T-helper 17 cell (primary cell): ENCODE results near the gene HS1BP3. TPM values are rescaled to one million over a fixed set of nuclear protein-coding genes. Genes with fewer than 3 reads are reported as not detected.

Source experiments
- ATAC-seq: fragments of 150-1000 bp; cut with Tn5 transposase; 2 replicates; pipeline ENCODE4 v1.10.0; 2021; ENCODE audit warnings: mild to moderate bottlenecking, moderate library complexity
- DNase-seq, 3 donors: peaks; one replicate each; pipeline versions ENCODE4 v3.0.0 to v3.0.0-alpha.2; 2020 to 2021
- H3K9me3 ChIP-seq: one replicate; pipeline ENCODE4 v1.7.0; 2013; ENCODE audit warnings: low read length, mild to moderate bottlenecking; ENCODE audit not compliant: control insufficient read depth, poor library complexity, severe bottlenecking
- H3K27ac Mint-ChIP-seq: one replicate; pipeline ENCODE4 v1.8.0; 2022; ENCODE audit warnings: mild to moderate bottlenecking, moderate library complexity, mixed read lengths
- H3K27me3 Mint-ChIP-seq: one replicate; pipeline ENCODE4 v1.8.0; 2022; ENCODE audit warnings: mixed read lengths
- H3K36me3 Mint-ChIP-seq: one replicate; pipeline ENCODE4 v1.8.0; 2022; ENCODE audit warnings: low read depth, mixed read lengths
- H3K4me1 Mint-ChIP-seq: one replicate; pipeline ENCODE4 v1.8.0; 2022; ENCODE audit warnings: mild to moderate bottlenecking, mixed read lengths
- H3K4me3 Mint-ChIP-seq: one replicate; pipeline ENCODE4 v1.8.0; 2022; ENCODE audit warnings: mild to moderate bottlenecking, moderate library complexity, mixed read lengths
- total RNA-seq, 4 donors: library from RNA in 2 of 4; stranded (reverse) in 2 of 4; gene quantifications; one replicate each; pipeline ENCODE4 v1.2.3 and lab custom pipeline; 2022 to 2026

Gene HS1BP3
- total RNA-seq, 2 donors from 2014 or later = 12.8 to 13.7 TPM

DNA sequence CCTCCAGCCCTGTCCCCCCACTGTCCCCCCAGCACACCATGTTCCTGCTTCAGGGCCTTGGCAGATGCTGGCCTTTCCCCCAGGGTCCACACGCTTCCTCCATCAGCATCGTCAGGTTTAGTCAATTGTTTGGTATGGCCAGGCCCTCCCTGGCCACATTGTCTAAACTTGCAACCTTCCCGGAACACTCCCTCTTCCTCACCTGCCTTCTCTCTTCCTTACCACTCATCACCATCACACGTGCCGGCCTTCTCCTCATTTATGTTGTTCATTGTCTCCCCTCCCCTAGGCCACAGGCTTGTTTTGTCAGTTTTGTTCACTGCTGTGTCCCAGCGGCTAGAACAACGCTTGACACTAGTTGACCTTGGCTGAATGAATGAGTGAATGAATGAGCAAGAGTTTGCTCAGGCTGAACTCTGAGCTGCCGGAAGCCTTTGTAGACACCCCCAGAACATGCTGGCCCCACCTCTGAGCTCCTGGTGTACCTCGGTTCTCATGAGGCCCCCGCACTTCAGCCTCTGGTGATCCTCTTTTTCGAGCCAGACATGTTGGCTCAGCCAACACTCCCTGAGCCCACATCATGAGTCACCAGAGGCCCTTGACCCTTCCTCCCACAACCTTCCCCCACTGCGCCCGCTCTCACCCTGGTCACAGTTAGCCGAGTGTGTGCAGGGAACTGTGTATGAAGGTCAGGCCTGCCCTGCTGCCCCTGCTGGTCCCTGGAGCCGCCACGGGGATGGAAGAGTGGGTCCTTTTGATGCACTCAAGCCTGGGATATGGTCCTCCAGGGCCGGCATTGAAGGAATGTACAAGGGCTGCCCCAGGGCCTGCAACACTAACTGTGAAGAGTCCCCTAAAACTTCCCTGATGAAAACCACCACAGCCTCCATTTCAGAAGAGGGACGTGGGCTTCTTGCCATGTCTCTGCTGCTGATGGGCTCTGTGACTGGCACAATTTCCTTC is 57.5 kb downstream of the HS1BP3 start:
- no peak overlapping the region for H3K27ac Mint-ChIP-seq
- H3K4me1 Mint-ChIP-seq = peaks cover 17% of the 10 kb centered on the region
- no peaks in the 10 kb centered on the region for H3K9me3 ChIP-seq
- no peaks in the 10 kb centered on the region for H3K27me3 Mint-ChIP-seq
- peak overlapping the region; percentile 63 for H3K4me3 Mint-ChIP-seq
- ATAC-seq = no peak
- DNase-seq = no peak
- no peaks in the 10 kb centered on the region for H3K36me3 Mint-ChIP-seq

- H3K4me1 Mint-ChIP-seq = peaks cover 15% of the 10 kb centered on the region
- DNase-seq (no peak), ATAC-seq (no peak)
- H3K36me3 Mint-ChIP-seq = no peaks in the 10 kb centered on the region
- no peak overlapping the region for H3K27ac Mint-ChIP-seq
- H3K27me3 Mint-ChIP-seq = no peaks in the 10 kb centered on the region
- no peak overlapping the region for H3K4me3 Mint-ChIP-seq
- no peaks in the 10 kb centered on the region for H3K9me3 ChIP-seq
These were observed 58.5 kb downstream of the HS1BP3 start for GRCh38 chr2:20592106-20593071.

DNA sequence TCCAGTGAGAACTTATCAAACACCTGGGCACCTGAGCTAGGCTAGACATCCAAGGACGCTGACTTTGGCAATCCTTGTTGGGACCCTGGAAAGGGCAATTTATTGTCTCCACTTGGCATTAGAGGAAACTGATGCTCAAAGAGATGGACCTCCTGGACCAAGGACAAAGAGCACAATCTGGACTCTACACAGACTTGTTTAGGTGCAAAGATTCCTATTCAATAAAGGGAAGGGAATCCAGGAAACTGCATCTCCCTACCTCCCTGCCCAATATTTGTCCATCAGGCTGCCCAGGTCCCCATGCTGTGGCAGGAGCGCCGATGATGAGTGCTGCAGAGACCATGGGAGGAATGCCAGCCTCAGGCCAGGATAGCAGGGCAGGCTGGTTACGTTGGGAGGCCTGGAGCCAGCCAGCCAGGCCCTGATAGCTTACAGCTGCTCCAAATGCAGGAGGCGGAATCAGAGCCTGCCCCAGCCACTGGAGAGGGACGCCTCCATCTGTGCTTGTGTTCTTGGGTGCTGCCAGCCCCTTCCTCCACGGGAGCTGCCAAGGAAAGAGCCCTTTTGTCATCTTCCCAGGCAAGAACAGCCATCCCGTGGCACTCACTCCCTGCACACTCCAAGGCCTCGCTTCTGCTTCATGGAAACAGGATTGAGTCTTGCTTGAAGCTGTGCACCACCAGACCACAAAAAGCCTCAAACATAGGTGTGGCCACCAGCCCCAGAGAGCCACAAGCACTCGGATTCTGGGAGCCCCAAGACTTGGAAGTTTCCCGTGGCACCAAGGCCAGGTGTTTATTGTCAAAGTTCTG is 60.0 kb downstream of the HS1BP3 start:
- ATAC-seq (no peak), DNase-seq (no peak)
- no peaks in the 10 kb centered on the region for H3K27me3 Mint-ChIP-seq
- peaks cover 10% of the 10 kb centered on the region for H3K4me1 Mint-ChIP-seq
- no peaks in the 10 kb centered on the region for H3K9me3 ChIP-seq
- H3K4me3 Mint-ChIP-seq = no peak overlapping the region
- no peak overlapping the region for H3K27ac Mint-ChIP-seq
- H3K36me3 Mint-ChIP-seq = no peaks in the 10 kb centered on the region

DNA sequence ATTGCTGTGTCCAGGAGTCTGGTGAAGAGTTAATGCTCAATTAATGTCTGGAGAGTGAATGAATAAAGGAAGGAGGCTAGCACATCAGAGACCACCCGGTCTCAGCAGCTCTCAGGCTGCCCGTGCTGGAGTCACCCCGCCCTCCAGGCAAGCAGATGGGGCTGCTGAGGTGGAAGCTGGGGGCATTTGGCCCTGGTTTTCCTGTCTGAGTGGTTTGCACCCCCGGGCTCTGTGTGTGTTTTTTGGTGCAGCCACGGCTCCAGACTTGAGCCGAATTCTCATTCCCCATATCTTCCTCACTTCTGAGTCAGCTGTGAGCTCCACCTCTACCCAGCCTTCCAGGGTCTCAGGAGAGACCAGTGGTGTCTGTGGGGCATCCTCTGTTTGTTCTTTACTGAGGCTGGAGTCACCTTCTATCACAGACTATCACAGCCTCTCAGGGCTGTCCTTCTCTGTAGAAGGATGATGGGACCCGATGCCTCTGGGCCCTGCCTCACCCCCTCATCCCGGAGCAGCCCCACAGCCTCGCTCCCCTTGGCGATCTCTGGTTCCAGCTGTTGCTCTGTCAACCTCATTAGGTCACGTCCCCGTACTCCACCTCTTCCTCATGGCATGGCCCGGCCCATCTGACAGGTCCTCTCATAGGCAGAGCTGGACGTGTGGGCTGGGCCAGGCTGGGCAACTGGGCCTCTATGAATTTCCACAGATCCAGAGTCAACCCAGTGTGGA is 60.8 kb downstream of the HS1BP3 start:
- peaks cover 7% of the 10 kb centered on the region for H3K4me1 Mint-ChIP-seq
- no peak overlapping the region for H3K4me3 Mint-ChIP-seq
- DNase-seq (no peak), ATAC-seq (no peak)
- no peaks in the 10 kb centered on the region for H3K9me3 ChIP-seq
- no peak overlapping the region for H3K27ac Mint-ChIP-seq
- no peaks in the 10 kb centered on the region for H3K27me3 Mint-ChIP-seq
- H3K36me3 Mint-ChIP-seq = no peaks in the 10 kb centered on the region

DNA sequence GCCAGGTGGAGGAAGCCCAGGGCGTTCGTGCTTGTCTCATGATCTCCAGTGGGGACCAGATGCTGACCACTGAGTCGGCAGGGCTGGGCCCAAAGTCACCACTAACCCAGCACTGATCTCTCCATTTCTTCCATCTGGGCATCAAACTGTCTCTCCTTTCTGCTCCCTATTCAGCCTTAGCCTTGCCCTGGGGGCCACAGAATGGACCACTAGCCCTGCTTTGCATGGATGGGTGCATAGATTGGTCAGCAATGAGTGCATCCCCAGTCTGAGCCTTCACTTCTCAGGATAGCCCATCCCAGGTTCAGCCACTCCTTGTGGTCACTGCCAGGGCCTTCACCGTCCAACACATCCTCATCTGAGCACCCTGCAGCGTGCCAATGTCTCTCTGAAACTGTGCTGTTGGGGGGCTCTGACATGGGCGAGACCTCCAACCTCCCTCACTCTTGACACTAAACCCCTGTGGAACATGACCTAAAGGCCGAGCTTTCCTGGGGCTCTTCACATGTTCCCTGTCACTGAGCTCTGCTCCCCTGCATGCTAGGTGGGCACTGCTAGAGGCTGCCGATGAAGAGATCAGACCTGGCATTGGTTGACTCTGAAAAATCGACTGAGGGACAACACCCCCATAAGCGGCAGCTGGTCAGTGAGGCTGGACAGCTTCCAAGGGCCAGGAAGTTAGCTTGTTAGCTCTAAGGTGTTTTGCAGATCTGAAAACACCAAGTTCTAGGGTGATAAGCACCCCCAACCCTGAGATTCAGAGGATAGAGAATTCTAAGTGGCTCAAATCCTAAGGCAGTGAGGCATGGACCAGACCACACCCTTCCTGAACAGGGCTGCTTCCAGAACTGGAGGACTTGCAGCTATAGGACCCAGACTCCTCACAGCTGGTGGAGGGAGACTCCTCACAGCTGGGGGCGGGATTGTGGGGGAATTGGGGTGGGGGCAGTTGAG is 61.7 kb downstream of the HS1BP3 start:
- ATAC-seq = no peak
- no peak overlapping the region for H3K4me3 Mint-ChIP-seq
- H3K27me3 Mint-ChIP-seq = no peaks in the 10 kb centered on the region
- peaks cover 9% of the 10 kb centered on the region for H3K4me1 Mint-ChIP-seq
- H3K36me3 Mint-ChIP-seq = no peaks in the 10 kb centered on the region
- no peak overlapping the region for H3K27ac Mint-ChIP-seq
- no peaks in the 10 kb centered on the region for H3K9me3 ChIP-seq
- no peak for DNase-seq

DNA sequence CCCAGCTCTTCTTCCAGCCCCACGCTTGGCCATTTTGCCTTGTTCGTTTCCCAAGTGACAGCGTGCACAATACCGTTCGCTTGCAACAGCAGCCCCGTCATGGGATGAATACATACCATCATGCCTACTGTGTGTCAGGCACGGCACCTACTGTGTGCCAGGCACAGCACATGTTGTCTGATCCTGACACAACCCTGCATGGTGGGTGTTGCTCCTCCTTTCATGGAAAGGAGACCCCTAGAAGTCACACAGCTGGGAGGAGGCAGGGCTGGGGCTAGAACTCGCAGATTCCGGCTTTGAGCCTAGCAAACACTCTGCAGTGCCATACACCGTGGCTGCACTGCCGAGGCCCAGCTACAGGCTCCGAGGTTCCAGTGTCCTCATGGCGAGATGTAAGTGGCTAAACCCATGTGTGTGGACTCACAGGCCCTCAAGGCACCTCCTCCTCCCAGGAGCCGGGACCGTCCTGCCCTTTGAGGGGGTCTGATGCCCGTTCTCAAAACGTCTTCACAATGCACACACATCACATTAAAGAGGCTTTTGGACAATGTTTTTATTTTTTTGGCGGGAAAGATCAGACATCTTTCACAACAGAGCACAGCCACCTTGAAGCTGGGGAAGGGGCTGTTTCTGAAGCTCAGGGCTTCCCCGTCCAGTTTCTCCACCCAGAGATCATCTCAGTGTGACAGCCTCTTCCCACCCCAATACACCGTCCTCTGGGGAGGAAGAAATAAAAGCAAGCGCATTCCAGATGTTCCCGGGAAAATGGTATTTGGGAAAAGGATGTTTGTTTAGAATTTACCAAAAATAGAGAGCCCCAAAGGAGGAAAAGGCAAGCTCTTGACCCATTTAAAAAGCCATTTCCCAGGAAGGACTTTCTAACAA is 64.9 kb downstream of the HS1BP3 start:
- H3K4me1 Mint-ChIP-seq = peaks cover 6% of the 10 kb centered on the region
- no peaks in the 10 kb centered on the region for H3K9me3 ChIP-seq
- DNase-seq (no peak), ATAC-seq (no peak)
- no peak overlapping the region for H3K4me3 Mint-ChIP-seq
- H3K27me3 Mint-ChIP-seq = no peaks in the 10 kb centered on the region
- no peaks in the 10 kb centered on the region for H3K36me3 Mint-ChIP-seq
- peak overlapping the region; percentile 32 for H3K27ac Mint-ChIP-seq

DNA sequence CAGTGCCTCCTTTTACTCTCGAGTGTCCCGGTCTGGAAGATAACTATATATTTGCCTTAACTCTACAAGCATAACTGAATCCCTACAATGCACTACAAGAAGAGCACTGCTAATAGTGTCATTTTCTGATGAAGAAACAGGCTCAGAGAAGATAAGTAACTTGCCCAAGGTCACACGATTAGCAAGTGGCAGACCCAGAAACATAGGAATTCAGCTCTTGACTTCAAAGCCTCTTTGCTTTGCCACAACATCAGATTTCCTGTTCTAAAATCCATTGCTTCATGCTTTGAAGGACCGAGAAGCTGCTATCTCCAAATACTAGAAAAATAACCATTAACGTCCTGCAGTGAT is 65.6 kb downstream of the HS1BP3 start:
- no peaks in the 10 kb centered on the region for H3K36me3 Mint-ChIP-seq
- peak overlapping the region; percentile 32 for H3K27ac Mint-ChIP-seq
- ATAC-seq (no peak), DNase-seq (no peak)
- no peaks in the 10 kb centered on the region for H3K9me3 ChIP-seq
- no peak overlapping the region for H3K4me3 Mint-ChIP-seq
- H3K27me3 Mint-ChIP-seq = no peaks in the 10 kb centered on the region
- peaks cover 6% of the 10 kb centered on the region for H3K4me1 Mint-ChIP-seq

DNA sequence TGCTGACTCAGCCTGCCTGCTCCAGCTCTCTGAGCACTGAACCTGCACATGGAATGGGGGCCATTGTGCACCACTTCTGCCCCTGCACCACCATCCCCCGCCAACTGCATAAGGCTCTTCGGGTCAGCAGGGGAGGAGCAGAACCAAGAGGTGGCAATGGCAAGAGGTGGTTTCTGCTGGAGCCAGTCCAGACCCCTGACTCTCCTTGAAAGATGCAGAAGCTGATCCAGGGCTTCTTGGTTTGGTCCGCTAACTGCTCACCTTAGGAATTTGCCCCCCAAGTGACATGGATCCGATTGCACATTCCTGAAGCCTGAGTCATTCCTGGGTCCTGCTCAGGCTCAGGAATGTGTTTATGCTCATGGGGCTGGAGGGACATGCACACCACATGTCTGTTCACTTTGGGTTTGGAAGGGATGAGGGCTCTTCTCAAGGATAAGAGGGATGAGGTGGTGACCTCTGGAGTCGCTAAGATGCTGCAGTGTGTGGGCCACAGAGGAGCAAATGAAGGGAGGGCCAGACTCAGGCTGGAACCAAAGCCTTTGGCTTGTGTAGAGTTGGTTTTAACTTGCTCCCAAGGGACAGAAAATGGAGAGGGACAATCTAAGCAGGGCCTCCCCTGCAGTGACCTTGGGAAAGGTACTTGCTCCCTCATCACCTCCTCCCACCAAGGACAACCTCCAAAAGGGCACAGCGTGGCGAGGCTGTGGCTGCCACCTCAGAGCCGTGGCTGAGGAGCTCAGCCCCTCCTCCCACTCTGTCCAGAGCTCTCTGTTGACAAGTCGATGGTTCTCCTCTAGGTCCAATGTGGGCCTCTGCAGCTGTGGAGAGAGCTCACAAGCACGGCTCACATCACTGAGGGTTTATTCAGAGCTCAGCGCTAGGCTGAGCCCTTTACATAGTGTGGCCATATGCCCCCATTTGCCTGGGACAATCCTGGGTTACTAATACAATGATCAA is 66.2 kb downstream of the HS1BP3 start:
- H3K9me3 ChIP-seq = no peaks in the 10 kb centered on the region
- H3K27ac Mint-ChIP-seq = no peak overlapping the region
- DNase-seq (no peak), ATAC-seq (no peak)
- H3K4me1 Mint-ChIP-seq = peaks cover 9% of the 10 kb centered on the region
- H3K27me3 Mint-ChIP-seq = no peaks in the 10 kb centered on the region
- no peaks in the 10 kb centered on the region for H3K36me3 Mint-ChIP-seq
- H3K4me3 Mint-ChIP-seq = no peak overlapping the region

DNA sequence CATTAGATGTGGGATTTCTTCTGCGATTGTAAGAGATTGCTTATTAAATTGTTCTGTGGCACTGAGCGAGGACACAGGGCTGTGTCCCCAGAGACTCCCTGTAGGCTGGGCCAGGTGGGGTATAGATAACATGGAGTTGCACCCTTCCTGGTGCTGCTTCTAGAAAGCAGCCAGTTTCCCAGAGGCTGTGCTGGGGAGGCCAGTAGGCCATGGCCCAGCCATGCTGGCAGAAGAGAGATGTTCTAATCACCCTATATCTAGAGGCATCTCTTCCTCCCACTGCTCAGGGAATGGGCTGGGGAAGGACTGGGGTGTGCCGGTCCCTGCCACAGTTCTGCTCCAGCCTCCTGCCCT is 66.9 kb downstream of the HS1BP3 start:
- H3K9me3 ChIP-seq = no peaks in the 10 kb centered on the region
- H3K27ac Mint-ChIP-seq = no peak overlapping the region
- no peak overlapping the region for H3K4me3 Mint-ChIP-seq
- peaks cover 7% of the 10 kb centered on the region for H3K4me1 Mint-ChIP-seq
- no peaks in the 10 kb centered on the region for H3K27me3 Mint-ChIP-seq
- ATAC-seq = no peak
- no peaks in the 10 kb centered on the region for H3K36me3 Mint-ChIP-seq
- no peak for DNase-seq

DNA sequence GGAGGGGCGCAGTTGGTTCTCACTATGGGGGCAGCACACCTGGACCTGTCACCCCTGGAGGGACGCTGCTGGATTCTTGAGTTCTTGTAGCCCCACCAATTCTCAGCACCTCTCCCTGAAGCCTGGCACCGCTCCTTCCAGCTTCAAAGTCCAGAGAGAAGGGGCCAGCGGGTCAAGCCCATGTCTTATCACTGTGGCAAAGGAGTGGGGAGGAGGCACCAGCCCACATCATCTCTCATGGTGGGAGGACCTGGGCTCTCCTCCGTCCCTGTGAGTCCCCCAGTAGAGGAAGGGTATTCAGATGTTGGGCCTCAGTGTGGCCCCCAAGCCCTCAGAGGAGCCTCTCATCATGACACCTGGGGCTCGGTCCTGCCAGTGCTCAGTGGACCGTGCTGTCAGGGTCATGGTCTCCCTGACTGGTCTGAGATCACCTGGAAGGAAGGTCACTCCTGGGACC is 67.4 kb downstream of the HS1BP3 start:
- H3K9me3 ChIP-seq = no peaks in the 10 kb centered on the region
- H3K4me3 Mint-ChIP-seq = no peak overlapping the region
- no peak for ATAC-seq
- H3K4me1 Mint-ChIP-seq = peaks cover 7% of the 10 kb centered on the region
- no peaks in the 10 kb centered on the region for H3K36me3 Mint-ChIP-seq
- DNase-seq = no peak
- H3K27ac Mint-ChIP-seq = no peak overlapping the region
- H3K27me3 Mint-ChIP-seq = no peaks in the 10 kb centered on the region
